ENCODE results near the gene ECT2.
"Not testable (repeated sequence)": the region's sequence is repeated elsewhere in the genome, so short reads cannot be mapped to it uniquely, and the experiment has no call there.

ECT2 gene, protein sequence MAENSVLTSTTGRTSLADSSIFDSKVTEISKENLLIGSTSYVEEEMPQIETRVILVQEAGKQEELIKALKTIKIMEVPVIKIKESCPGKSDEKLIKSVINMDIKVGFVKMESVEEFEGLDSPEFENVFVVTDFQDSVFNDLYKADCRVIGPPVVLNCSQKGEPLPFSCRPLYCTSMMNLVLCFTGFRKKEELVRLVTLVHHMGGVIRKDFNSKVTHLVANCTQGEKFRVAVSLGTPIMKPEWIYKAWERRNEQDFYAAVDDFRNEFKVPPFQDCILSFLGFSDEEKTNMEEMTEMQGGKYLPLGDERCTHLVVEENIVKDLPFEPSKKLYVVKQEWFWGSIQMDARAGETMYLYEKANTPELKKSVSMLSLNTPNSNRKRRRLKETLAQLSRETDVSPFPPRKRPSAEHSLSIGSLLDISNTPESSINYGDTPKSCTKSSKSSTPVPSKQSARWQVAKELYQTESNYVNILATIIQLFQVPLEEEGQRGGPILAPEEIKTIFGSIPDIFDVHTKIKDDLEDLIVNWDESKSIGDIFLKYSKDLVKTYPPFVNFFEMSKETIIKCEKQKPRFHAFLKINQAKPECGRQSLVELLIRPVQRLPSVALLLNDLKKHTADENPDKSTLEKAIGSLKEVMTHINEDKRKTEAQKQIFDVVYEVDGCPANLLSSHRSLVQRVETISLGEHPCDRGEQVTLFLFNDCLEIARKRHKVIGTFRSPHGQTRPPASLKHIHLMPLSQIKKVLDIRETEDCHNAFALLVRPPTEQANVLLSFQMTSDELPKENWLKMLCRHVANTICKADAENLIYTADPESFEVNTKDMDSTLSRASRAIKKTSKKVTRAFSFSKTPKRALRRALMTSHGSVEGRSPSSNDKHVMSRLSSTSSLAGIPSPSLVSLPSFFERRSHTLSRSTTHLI

GRCh38 chr3:172750368-172751174, at the start of gene ECT2:
TSS of gene ECT2 (plus strand) at chr3:172750726. CDS start at chr3:172754531, 3,805 bp downstream.
- peak; percentile 94 for DNase-seq (ENCODE audit: low read depth)

DNA sequence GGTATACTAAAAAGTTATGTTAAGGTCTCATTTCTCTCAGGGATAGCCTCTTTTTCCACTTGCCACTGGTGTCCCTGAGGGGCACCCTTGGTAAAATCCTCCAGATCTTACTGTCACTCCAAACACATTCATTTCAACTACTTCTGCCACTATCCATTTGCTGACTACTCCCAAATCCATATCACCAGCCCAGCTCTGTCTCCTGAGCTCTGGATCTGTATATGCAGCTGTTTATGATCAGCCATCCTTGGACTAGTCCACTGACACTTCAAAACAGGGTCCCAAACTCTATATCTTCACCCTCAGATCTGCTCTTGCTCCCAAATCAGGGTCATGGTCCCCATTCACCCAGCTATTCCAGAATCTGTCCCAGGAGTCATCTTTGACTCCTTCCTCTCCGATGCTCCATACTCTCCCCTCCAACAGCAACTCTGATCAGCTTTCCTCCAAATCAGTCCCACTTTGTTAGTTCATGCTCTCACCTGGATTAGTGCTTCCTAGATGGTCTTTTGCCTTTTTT, 49.5 kb upstream of the ECT2 start:
- no peak for DNase-seq (ENCODE audit: low read depth)

- no peak for DNase-seq (ENCODE audit: low read depth)
Observed at GRCh38 chr3:172701751-172702150, 48.8 kb upstream of the ECT2 start.

DNA sequence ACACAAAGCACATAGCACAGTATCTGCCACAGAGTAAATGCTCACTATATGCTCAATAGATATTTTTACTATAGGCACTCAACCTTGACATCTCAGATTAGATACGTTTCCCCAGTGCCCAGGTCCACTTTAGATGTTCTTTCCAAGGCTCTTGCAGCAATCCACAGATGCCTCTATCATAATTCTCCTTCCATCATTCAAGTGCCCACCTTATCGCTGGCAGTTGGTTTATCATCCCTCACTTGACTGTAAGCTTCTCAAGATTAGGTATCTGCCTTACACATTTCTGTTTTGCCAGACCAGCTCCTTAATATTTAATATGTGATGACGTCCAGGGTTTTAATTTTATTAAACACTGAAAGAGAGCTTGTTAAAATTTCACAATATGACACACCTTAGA, 48.3 kb upstream of the ECT2 start:
- no peak for DNase-seq (ENCODE audit: low read depth)

- not testable (repeated sequence) for DNase-seq (ENCODE audit: low read depth)
Observed at GRCh38 chr3:172702731-172703130, 47.8 kb upstream of the ECT2 start.

GRCh38 chr3:172704001-172704400, 46.5 kb upstream of the ECT2 start:
- no peak for DNase-seq (ENCODE audit: low read depth)

GRCh38 chr3:172705170-172705569, 45.4 kb upstream of the ECT2 start:
- no peak for DNase-seq (ENCODE audit: low read depth)

GRCh38 chr3:172707030-172707429, 43.5 kb upstream of the ECT2 start:
- no peak for DNase-seq (ENCODE audit: low read depth)

GRCh38 chr3:172707967-172708366, 42.6 kb upstream of the ECT2 start:
- no peak for DNase-seq (ENCODE audit: low read depth)

DNA sequence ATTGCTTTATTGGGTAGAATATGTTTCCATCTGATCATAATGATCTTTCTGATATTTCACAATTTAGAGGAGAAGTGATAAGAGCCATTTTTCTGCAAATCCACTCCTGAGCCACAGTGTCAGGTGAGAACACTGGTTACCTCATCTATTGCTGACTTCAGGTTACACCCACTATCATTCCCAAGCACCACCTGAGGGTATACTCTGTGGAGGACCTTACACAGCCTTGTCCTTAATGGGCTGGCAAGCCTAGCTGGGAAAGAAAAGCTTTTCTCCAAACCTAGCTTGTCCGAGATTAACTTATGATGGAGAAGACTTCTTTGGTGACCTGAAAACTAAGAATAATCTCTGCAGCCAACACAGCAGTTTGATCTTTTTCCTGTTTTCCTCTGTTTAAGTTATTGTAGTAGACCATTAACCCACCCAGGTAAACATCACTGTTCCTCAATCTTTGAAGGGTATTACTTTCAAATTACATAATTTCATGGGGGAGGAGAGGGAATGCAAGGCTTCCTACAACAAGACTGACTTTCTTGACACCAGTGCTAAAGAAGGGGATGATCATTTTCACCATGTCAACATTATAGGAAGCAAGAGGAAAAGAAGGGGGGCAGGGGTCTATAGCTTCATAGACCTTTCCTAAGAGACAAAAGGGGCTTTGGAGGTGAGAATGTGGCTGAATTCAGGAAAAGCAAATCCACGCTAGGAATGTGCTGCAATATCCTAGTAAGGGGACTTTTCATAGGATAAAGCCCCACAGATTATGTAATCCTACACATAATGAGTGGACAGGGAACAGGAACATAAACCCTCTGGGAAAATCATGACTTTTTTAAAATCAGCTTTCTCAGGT, 41.4 kb upstream of the ECT2 start:
- no peak for DNase-seq (ENCODE audit: low read depth)

DNA sequence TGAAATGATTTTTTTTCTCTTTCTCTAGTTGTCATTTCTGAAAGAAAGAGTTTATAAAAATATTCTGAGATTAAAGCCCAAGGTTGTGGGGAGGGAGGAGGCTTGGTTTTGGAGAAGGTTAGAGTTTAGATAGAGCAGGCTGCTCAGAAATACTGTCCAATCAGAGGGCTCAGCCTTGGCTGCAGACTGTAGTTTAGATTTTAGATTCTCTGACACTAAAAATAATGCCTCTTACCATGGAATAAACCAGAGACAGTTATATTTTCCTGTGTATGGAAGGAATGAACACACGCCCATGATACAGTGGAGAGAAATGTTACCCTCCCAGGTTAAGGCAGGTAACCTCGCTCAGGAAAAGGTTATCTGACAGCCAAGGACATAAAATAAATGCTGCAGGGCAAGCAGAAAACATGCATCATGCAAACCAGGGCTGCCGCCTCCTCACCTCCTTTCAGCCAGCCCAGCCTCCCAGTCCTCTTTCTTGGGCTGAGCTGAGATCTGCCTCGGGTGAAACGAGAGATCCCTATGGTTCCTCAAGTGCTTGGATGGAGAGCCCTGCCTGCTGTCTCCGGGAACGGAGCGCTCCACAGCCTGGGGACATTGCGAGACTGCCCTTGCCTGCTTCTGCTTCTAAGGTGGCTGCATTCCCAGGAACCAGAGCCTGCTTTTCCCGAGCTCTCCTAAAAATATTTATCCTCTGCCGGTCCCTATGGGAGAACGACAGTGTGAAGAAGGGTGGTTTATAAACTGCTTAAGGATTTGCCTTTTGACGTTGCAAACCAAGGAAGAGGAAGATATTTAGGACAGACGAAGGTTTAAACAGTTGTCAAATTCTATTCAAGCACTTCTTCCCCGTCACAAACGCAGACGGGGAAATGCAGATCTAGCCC, 40.5 kb upstream of the ECT2 start:
- DNase-seq (ENCODE audit: low read depth): no peak

- peak; percentile 63 for DNase-seq (ENCODE audit: low read depth)
Observed at GRCh38 chr3:172710664-172711453, 39.7 kb upstream of the ECT2 start, which contains the start of gene NCEH1. TSS of gene NCEH1 (minus strand) at chr3:172711067. CDS start at chr3:172710984, 83 bp downstream.

DNA sequence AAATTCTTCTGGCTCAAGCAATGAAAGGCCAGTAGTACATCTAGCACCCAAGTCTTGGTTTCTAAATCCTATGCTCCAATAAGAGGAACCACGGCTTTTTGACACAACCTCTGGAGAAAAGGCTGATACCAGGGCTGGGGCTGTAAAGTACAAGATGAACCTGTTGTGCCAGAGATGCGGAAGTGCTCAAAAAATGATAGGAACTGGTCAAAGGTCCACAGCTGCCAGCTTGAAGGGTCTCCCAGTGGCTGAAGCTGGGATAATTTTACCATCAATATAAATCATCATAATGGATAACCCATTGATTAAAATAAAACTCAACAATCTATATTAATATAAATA, 39.1 kb upstream of the ECT2 start:
- no peak for DNase-seq (ENCODE audit: low read depth)

GRCh38 chr3:172713316-172713715, 37.2 kb upstream of the ECT2 start:
- no peak for DNase-seq (ENCODE audit: low read depth)

DNA sequence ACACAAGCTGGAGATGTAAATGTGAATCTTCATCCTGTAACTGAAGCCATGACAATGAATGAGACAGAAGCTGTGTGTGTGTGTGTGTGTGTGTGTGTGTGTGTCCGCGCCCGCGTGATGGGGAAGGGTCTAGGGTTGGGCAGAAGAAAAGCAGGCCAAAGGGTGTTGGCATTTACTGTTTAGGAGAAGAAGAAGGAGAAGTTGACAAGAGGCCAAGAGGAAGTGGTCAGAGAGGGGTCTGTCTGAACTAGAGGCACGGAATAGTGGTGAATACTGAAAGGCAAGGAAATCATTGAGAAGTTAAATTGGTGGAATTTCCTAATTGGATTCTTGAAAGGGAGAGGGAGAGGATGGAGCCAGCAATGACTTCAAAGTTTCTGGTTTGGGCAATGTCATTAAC, 34.0 kb upstream of the ECT2 start:
- no peak for DNase-seq (ENCODE audit: low read depth)

DNA sequence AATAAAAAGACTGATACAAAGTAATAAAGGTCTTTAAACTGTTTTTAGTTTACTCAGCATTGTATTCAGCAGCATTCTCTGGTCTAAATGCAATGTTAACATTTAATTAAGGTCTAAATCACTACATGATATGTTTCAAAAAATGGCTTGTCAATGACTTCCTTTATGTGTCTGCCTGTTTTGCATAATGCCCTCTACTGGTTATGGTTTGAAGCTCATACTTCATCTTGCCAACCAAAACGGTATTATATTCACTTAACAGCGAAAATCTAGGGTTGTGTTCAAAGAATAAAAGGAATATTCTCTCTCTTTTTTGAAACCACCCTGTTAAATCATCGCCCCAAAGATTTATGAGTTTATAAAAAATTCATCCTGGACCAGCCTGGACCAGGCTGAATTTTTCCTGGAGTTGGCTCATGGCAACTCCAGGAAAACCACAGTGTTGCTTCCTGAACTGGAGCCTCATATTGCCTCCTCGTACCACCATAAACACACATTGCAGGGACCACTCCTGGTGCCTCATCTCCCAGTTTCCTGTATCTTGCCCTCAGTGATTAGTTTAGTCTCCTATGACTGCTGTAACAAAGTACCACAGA, 32.9 kb upstream of the ECT2 start:
- DNase-seq (ENCODE audit: low read depth): no peak

DNA sequence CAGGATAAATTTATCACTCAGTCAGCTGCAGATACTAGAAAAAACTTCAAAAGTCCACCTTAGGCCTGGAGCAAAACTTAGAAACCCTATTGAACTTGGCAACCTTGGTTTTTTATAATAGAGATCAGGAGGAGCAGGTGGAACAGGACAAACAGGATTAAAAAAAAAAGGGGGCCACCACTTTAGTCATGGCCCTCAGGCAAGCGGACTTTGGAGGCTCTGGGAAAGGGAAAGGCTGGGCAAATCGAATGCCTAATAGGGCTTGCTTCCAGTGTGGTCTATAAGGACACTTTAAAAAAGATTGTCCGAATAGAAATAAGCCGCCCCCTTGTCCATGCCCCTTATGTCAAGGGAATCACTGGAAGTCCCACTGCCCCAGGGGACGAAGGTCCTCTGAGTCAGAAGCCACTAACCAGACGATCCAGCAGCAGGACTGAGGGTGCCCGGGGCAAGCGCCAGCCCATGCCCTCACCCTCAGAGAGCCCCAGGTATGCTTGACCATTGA, 27.9 kb upstream of the ECT2 start:
- DNase-seq (ENCODE audit: low read depth): not testable (repeated sequence)

DNA sequence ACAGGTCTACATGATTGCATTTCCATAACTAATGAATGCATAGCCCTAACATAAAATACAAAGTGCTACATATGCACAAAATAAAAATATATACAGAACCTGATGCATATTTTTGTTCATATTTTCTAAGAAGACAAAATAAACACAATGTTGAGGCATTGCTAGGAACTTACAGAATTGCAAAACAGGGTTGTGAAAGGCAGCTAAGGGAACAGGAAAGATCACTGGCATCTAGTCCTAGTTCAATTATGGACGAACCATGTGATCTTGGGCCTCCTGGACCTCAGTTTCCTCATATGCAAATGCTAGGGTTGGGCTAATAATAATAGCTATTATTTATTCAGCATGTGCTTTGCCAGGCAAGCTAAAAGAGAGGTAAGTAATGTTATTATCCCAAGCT, 24.1 kb upstream of the ECT2 start:
- DNase-seq (ENCODE audit: low read depth): no peak

- DNase-seq (ENCODE audit: low read depth): no peak
Observed at GRCh38 chr3:172735014-172735413, 15.5 kb upstream of the ECT2 start.
